Muscle of arm (tissue), 12 donors: ENCODE data around the gene SKIL. TPM values are rescaled to one million over a fixed set of nuclear protein-coding genes. Genes with fewer than 3 reads are reported as not detected.

ENCODE experiments used
- DNase-seq: peaks from one replicate; pipeline ENCODE4 v3.0.0-alpha.2; 2013
- polyA plus RNA-seq, 12 donors: library from polyadenylated mRNA; unstranded; fragments of 120-200 nt; gene quantifications; one replicate each; pipeline ENCODE4 v1.2.1, GENCODE V29; 2013; ENCODE audit not compliant: insufficient read length in 12 of 12

SKIL gene
- polyA plus RNA-seq, 12 donors = 21.1 to 57.6 (median 28.4) TPM

DNA sequence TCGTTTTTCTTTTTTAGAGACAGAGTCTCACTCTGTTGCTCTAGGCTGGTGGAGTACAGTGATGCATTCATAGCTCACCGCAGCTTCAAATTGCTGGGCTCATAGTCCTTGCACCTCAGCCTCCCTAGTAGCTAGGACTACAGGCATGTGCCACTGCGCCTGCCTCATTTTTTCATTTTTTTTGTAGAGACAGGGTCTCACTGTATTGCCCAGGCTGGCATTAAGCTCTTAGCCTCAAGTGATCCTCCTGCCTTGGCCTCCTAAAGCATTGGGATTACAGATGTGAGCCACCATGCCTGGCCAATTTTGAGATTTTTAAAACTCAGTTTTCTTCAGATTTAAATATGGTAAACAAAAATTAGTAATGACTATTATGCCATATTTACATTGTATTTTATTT, 29.0 kb downstream of the SKIL start:
- DNase-seq = no peak

DNA sequence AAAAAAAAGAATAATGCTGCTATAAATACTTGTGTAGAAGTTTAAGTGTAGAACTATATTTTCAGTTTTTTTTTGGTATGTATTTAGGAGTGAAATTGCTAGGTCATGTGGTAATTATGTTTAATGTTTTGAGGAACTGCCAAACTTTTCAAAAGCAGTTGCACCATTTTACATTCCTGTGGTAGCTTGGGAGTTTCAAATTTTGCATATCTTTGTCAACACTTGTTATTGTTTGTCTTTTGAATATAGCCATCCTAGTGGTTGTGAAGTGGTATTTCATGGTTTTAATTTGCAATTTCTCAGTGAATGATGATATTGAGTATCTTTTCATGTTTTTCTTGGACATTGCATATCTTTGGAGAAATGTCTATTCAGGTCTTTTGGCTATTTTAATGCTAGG, 30.4 kb downstream of the SKIL start:
- no peak for DNase-seq

DNA sequence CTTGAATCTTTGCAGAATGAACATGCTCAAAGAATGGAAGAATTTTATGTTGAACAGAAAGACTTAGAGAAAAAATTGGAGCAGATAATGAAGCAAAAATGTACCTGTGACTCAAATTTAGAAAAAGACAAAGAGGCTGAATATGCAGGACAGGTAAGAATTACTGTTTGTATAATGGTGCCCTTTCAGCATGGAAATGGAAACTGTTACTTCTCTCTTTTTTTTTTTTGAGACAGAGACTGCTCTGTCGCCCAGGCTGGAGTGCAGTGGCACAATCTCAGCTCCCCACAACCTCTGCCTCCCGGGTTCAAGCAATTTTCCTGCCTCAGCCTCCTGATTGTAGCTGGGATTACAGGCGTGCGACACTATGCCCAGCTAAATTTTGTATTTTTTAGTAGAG, 33.6 kb downstream of the SKIL start:
- no peak for DNase-seq

DNA sequence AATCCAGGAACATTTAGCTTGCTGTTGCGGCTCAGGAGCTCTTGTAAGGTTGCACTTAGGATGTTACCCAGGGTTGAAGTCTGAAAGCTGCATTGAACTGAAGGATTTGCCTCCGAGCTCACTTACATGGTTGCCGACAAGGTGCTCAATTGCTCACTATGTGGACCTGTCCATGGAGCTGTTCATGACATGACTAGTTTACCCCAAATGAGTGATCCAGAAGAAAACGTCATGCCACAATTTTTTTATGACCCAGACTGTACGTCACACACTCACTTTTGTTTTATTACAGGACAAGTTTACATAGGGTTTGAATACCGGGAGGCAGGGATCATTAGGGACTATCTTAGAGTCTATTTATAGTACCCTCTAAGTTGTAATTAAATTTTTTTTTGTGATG, 40.2 kb downstream of the SKIL start:
- DNase-seq = no peak

DNA sequence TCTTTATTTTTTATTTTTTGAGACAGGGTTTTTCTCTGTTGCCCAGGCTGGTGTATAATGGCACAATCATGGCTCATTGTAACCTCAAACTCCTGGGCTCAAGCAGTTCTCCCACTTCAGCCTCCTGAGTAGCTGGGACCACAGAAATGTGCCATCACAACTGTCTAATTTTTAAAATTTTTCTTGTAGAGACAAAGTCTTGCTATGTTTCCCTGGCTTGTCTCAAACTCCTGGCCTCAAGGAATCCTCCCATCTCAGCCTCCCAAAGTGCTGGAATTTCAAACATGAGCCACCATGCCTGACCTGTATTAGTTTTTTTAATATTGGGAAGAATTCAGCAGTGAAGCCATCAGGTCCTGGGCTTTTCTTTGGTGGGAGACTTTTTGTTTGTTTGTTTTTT, 47.6 kb downstream of the SKIL start:
- DNase-seq = no peak

DNA sequence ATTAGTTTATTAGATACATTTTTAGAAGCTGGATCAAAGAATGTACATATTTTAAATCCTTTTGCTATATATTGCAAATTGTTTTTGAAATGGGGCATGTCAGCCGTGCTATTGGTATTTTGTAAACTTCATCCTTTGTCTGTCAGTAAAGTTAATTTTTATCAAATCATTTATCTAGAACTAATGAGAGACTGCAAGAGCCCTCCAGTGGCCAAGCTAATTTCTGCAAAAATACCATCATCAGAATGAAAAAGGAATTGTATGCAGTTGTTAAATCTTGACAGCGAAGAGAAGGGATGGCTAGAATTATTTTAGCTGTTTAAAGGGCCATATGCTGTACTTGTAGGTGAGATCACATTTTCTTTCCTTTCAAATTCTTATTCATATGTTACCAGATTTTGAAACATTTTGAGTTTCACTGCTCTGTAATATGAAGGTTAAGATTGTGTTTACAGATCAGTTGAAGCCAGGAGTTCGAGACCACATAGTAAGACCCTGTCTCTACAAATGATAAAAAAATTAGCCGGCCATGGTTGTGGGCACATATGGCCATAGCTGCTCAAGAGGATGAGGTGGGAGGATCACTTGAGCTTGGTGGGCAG, 53.0 kb downstream of the SKIL start:
- DNase-seq = peak; percentile 29

DNA sequence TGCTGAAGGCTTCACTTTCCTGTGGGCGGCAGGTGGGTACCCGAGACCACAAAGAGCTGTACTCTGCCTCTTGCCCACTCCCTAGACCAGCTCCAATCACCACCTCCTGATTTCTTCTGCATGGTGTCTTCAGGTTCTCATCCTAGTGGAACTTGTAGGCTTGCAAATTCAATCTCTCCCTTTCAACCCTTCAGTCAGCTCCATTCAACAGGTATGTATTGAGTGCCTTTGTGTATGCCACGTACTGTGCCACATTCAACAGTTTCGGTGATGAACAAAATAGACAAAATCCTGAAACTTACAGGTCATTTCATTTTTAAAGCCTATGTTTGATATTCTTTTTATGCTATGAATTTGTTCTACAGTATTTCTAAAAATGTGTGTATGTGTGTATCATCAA, 55.8 kb downstream of the SKIL start:
- no peak for DNase-seq

DNA sequence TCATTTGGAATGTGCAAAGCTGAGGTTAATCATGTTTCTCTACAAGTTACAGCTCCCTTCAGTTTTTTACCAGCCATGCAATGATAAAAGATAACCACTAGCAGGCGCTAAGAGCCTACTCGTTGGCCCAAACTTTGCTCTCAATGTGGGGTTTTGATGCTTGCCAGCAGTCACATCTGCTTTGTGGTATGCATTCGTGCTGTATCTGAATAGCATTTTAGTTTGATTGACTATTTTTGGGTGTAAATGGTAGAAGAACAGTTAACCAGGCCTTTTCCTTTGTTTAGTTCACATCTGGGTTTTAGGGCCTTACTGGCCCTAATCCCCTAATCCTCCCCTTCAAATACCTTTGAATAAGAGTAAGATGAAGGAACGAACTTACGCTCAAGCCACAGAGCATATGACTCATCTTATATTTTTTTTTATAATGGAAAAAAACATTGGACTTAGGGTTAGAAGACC, 56.7 kb downstream of the SKIL start:
- DNase-seq = peak; percentile 71

DNA sequence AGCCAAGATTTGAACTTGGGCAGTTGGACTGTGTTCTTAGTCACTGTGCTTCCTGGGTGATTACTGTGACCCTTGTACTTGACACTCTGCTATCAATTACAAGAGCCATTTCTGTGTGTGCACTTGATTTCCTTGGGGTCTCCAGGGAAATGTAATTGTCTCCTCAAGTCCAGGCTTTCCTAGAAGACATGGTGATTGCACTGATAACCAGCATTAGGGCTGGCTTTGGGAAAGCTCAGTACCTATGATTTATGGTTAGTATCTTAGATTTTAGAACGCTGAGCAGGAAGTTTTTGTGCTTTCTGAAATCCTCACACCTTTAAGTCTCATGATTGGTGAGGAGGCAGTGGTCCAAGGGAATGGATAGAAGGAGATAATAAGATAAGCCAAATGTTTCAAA, 59.6 kb downstream of the SKIL start:
- no peak for DNase-seq

DNA sequence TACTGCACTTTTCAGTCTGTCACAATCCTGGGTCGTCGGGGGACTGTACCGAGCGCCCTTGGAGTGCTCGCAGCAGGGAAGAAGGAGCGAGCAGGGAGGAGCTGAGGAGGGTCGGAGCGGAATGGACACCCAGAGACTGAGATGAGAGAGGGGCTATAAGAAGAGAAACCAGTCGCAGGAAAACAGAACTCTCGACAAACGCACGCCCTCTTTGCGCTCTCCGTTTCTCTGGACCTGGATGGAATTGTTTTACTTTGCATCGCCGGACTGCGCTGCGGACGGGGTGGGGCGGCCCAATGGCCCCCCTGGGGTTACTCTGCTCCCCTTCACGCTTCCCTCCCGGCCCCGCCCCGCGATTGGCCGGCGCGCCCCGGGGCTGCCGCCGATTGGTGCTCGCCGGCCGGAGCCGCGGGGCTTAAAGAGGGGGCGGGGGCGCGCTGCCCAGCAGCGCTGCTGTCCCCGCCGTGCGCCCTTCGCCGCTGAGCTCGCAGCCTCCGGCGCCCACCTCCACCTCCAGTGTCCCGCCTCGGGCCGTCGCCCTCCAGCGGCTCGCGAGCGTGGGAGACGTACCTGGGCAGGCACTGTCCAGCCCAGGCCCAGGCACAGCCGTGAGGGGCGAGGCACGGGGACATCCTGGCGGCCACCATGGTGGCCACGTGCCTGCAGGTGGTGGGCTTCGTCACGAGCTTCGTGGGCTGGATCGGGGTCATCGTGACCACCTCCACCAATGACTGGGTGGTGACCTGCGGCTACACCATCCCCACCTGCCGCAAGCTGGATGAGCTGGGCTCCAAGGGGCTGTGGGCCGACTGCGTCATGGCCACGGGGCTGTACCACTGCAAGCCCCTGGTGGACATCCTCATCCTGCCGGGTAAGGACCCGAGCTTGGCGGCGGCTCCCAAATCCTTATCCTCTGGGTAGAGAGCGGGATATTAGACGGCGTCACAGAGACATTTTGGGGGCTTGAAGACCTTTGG, 61.2 kb downstream of the SKIL start, which contains the start of gene CLDN11:
TSS of gene CLDN11 (plus strand) at position 447 of the 977 bp plus-strand sequence. CDS start at position 646, 199 bp downstream.
- DNase-seq = peak; percentile 20

DNA sequence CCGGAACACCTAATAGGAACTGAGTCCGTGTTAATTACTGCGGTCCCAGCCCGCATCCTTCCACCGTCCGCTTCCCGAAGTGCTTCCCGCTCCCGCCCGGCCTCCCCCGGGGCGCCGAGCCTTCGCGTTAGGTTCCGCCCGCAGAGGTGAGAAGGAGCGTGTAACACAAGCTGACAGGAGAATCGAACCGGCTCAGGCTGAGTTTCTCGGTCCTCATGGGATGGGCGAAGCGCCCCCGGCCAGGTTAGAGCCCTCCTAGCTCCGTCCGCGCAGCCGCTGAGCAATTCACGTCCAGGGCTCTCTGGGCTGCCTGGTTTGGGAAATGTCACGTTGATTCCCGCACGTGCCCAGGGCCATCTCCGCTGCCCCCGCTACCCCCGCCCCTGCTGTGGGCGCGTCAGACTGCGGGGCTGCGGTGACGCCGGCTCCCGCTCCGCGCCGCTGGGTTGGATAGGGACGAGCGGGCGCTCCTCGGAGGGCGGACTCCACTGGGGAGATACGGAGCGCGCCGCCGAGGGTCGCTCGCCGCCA, 62.1 kb downstream of the SKIL start:
- peak; percentile 4 for DNase-seq

DNA sequence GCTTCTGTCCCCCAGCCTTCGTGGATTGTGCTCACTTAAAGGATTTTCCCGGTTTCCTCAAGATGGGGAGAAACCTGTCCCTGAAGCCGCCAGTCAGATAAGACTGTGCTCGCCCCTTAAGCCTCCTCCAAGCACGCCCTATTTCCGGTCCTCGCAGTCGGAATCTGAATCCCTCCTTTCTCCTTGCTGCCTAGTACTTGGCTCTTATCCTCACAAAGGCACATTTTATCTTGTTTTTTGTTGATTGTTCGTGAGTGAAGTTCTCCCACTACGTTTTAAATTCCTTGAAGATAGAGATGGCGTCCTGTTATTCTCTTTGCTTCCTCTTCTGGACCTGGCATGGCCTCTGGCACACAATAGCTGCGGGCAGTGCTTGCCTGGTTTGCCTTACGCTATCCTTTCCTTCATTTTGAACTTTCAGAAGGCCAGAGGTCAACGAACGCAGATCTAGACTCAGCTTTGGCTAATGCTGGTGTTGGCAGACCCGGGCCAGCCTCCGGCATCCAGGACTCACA, 62.8 kb downstream of the SKIL start:
- no peak for DNase-seq

DNA sequence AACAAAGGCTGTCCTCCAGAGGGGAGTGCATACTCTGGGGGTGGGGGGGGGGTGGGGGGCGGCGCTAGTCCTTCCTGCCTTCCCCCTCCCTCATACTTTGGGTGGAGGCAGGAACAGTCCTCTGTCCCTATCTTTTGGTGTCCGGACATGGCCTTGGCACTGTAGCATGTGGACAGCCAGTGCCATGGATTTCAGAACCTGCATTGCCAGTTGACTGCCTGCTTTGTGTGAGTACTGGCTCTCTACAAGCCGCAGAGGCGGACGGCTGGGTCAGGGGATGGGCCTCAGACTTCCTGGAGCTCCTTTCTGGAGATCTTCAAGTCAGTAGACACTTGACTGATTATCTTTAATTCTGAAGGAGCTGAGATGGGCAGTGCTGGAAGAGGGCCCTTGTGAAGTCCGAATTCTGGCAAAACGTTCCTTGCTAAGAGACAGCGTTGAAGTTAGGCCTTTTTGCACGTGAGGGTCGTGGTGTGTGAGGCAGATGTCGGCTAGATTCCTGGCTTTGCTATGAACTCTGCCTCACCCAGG, 63.7 kb downstream of the SKIL start:
- DNase-seq = no peak

DNA sequence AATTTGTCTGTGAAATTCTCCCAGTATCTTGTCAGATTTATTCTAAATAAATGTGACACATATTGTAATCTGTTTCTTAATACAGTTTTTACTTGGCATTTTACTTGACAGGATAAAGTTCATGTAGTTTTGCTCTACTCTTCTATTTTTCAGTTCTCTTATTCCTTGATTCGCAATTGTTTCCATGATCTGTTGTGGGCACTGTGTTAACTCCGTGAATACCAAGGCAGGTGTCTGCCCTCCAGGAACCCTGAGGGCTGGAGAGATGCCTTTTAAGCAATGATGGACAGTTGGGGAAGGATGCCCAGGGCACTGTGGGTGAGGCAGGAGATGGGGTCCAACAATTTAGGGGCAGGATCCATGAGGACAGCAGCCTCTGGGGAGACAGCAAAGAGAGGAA, 64.2 kb downstream of the SKIL start:
- no peak for DNase-seq

DNA sequence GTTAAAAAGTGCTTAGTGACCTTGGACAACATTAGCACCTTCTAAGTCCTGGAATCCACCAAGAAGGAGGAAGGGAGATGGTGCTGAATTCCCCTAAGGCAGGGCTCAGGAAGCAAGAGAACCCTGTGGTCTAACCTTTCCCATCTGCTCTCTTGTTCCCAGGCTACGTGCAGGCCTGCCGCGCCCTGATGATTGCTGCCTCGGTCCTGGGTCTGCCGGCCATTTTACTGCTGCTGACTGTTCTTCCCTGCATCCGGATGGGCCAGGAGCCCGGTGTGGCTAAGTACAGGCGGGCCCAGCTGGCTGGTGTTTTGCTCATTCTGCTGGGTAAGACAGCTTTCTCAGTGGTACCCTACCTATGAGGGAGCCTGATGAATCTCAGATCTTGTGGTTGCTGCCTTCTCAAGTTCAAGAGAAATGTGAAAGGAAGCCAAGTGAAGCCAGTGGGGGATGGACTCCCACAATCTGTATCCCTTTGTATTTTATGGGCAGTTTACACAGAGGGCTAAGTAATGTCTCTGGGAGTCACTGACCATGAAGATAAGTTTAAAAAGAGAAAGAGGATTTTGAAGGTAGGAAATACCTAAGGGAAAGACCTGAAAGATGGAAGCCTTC, 65.6 kb downstream of the SKIL start:
- no peak for DNase-seq

DNA sequence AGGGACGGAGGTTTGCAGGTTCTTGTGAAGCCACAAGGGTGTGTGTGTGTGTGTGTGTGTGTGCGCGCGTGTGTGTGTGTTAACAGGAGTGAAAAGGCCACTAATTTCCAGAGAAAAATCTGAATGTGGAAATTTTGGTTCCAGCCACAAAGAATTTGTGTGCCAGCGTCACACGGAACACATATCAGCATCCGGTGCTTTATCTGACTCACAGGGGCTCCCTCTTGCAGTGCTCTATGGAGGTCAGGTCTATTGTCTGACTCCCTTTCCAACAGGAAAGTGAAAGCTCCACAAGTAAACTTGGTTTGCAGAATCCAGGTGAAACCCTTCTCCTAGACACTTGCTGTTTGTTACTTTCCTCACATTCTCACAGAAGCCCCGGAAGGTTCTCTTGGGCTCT, 67.4 kb downstream of the SKIL start:
- DNase-seq = no peak

DNA sequence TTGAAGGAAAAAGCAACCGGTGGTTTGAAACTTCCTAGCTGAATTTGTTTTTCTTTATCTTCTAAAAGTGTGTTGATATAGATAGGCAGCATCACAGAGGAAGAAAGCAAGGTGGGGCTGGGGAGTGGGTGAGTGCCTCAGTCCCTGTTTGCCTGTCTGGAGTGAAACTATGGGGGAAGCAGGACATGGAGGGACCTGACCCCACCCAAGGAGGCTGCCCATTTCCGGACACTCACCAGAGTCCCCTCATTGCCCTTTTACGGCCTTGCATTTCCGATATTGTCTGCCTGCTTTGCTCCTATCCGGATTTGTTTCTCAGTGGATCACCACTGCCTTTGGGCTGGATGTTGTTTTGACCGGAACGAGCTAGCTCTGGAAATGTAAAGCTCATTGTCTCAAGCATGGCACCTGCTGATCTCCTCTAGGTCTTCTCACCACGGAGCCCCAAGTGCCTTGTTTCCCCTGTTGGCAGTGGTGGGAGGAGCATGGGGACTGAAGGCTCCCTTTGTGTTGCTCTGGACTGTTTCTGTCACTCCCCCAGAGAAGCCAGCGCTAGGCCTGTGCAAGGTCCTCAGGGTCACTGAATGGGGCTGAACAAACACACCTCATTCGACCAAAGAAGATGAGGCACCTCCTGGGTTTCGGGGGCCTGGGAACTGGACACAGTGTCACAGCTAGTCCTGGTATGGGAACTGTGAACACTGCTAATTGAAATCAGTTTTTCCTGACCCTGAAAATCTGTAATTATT, 68.2 kb downstream of the SKIL start:
- DNase-seq = no peak

DNA sequence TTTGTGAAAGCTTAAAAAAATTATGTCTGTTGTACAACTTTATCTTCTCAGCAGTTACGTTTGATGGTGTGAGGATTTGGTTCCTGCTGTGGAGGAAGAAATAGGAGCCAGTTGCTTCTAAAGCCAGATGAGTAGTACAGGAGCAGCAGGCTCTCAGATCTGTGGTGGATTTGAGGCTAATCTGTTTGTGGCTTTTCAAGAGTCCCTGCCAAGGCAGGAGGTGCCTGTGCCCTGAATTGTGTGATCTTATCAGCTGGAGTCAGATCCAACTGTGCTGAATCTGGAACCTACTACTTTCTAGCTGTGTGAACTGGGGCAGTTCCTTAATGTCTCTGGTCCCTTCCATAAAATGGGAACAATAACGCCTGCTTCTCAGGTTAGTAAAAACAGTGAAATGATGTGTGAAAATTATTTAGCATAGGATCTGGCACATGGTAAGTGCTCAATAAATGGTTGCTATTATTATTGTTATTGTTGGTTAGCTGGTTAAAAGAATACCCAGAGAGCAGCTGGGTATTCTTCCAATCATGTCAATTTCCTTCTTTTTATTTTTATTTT, 68.8 kb downstream of the SKIL start:
- no peak for DNase-seq

DNA sequence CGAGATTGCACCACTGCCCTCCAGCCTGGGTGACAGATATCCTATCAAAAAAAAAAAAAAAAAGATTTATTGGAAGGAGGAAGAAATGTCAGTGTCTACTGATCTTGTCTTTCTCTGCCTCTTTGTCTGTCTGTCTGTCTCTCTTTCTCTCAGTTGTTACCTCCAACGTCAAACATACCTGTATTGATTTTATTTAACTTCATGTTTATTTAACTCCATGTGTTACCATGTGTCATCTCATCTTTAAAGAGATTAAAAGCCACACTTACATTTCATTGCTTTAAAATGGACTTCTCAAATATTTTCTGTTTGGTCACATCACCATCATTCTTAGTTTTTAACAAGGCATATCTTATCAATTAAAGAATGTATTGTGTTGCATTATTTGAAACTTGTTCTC, 70.6 kb downstream of the SKIL start:
- DNase-seq = no peak

DNA sequence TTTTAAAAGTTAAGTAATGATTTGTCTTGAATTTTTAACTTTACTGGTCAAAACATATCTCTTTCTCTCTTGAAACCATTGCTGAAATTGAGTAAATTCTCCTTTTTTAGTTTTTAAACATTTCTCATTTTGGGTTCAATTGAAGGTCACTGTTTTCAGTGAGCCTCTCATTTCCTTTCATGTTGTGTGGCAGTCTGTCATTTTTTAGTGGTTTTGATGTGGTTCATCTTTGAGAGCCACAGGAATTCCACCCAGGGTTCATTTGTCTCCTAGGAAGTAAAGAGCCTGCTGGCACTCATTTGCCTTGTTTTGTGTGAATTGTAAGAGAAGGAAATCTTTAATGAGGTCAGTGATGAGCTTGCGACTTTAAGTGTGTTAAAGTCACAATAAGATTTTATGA, 71.5 kb downstream of the SKIL start:
- DNase-seq = no peak

DNA sequence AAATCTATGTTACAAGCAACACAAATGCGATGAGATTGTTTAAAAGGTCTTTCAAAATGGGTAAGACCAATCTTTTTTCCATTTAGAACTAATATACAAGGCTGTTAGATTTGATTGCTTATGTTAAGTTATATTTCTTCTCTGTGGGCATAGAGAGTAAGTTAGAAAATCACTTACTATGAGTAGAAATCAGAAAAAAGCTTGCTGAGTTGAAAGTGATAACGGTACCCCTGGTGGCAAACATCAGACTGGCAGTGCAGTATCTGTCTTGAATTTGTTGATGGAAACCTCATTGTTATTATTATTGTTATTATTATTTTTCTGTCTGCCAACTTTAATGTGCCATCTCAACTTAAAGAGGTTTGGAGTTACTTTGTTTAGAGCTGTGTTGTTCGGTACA, 73.5 kb downstream of the SKIL start:
- no peak for DNase-seq
